Cardiac fibroblast (primary cell): ENCODE data around the gene INTS11.
A peak's percentile ranks its signal among the peaks of the same experiment; 100 is the strongest.

ENCODE experiments used
- DNase-seq, 2 donors: peaks; one replicate each; pipeline versions ENCODE4 v3.0.0 to v3.0.0-alpha.2; 2010; ENCODE audit warnings: low read depth in 2 of 2
- H3K4me3 ChIP-seq, 2 donors: replicated peaks in 1 of 2; 1 replicate in 1 of 2; 2 replicates in 1 of 2; pipeline ENCODE4 v1.5.1; 2011; ENCODE audit warnings: low read depth in 2 of 2, low read length in 2 of 2, mild to moderate bottlenecking in 2 of 2, moderate library complexity in 1 of 2
- TF ChIP-seq, protein P1 (sequence below): IDR thresholded peaks from one replicate; pipeline ENCODE4 v1.5.1; 2011; ENCODE audit warnings: low read depth, mild to moderate bottlenecking, low read length, inconsistent platforms

The INTS11 gene

DNA sequence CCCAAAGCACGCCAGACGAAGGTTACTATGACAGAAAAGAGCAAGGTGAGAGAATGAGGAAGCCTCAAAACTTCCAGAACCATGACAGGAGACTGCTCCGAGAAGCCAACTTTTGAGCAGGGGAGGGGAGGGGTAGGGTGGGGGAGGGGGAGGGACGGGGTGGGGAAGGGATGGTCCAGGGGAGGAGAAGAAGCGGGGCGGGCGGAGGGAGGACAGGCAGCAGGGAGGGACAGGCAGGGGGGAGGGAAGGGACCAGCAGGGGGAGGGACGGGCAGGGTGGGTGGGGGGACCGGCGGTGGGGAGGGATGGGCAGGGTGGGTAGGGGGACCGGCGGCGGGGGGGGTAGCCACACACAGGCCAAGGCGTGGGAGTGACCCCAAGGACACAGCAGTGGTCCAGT lies 2.0 kb downstream of the INTS11 start:
- TF ChIP-seq, protein P1, sequence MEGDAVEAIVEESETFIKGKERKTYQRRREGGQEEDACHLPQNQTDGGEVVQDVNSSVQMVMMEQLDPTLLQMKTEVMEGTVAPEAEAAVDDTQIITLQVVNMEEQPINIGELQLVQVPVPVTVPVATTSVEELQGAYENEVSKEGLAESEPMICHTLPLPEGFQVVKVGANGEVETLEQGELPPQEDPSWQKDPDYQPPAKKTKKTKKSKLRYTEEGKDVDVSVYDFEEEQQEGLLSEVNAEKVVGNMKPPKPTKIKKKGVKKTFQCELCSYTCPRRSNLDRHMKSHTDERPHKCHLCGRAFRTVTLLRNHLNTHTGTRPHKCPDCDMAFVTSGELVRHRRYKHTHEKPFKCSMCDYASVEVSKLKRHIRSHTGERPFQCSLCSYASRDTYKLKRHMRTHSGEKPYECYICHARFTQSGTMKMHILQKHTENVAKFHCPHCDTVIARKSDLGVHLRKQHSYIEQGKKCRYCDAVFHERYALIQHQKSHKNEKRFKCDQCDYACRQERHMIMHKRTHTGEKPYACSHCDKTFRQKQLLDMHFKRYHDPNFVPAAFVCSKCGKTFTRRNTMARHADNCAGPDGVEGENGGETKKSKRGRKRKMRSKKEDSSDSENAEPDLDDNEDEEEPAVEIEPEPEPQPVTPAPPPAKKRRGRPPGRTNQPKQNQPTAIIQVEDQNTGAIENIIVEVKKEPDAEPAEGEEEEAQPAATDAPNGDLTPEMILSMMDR = no peak
- H3K4me3 ChIP-seq = no peak overlapping the region
- no peak for DNase-seq

DNA sequence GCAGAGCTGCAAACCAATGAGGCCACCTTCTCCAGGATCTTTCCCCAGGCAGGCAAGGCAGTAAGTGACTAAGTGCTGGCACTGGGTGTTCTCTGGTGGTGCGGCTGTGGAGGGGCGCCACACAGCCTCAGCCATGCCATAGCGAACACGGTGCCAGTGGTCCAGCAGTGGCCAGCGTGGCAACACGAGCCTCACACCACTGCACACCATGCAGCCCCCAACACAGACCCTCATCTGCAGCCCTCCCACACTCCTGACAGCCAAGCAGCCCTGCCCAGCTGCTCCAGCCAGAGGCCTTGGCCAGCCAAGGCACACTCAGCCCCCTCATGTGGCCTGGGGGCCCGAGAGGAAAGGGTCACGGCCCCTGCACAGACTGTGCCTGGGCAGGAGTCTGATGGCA lies 3.0 kb downstream of the INTS11 start:
- TF ChIP-seq, protein P1 = no peak
- H3K4me3 ChIP-seq = no peak overlapping the region
- DNase-seq = no peak

DNA sequence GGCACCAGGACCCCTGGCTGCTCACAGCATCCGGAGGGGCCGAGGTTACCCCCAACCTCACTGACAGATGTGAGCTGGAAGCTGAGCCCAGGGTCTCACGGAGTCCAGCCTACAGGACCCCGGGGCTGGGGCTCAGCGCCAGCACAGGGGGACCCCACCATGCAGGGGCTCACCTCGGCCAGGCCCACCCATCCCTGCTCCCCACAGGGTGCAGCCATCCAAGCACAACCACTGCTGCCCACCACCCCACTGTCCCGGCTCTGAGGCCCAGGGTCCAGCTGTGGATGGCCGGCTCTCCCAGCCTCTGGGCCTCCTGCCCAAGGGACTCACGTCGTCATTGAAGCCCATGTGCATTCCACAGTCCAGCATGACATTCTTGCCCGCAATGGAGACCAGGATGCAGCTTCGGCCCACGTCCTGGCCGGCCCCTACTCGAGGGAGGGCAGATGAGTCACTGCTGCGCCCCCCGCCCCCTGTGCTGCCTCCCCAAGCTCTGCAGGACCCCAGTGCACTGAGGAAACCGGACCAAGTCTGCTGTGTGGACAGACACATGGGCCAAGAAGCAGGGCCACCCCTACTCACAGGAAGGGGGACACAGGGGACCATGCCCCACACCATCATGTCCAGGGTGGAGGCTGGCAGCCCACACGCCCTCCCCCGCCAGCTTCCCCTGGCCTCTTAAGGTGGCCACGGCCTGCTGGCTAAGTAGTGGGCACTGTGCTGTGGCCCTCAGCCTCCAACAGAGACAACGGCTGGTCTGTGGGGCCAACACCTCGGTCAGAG lies 3.6 kb downstream of the INTS11 start:
- H3K4me3 ChIP-seq = no peak overlapping the region
- DNase-seq = peak in 1 of 2 donors; percentile 21
- TF ChIP-seq, protein P1 = no peak

DNA sequence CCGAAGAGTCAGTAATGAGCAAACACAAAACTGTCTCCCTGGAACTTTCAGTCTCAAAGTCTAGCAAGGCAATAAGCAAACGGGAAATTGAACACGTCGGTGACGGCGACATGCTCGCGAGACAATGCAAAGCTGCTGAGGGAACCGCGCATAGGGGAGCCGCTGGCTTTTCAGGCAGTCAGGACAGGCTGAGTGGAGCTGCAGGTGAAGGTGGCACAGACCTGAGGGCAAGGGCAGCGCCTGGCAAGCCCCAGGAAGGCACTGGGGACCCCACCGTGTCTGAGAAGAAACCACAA lies 4.9 kb downstream of the INTS11 start:
- TF ChIP-seq, protein P1 = no peak

DNA sequence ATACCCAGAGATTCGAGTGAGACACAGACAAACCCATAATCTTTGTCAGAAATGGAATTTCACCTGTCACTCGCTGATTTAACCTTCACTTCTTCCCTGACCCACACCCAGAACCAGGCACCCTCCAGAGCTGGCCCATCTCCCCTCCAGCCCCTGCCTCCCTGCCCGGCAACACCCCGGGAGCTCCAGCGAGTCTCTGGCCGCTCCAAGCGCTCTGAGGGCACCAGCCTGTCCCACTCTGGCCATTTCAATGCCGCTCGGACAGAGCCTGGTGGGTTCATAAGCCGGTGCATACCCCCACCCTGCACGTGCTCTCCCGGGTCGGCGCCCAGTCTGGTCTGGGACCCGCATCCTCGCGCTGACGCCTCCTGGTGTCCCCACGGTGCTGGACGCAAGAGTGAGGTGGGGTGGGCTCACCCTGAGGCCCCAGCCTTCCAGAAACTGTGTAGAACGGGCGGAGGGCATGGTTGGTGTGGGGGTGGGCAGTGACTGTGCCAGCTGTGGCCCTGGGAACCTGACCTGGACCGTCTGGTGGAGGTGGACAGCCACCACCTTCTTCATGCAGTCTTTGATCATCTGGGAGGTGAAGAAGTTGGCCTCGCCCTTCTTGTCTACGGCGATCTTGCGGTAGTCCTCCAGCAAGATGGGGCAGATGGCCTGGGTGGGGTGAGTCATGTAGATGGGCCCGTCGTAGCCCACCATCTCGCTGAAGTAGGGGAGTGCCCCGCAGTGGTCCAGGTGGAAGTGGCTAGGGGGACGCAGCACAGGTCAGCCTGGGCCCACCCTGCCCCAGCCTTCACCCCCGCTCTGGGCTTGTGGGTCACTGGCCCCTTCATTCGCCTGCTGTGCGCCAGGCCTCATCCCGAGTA lies 5.4 kb downstream of the INTS11 start:
- no peak overlapping the region for H3K4me3 ChIP-seq
- no peak for DNase-seq
- TF ChIP-seq, protein P1 = no peak

More for the DNA sequence above, 4.9 kb downstream of the INTS11 start:
- H3K4me3 ChIP-seq = no peak overlapping the region
- DNase-seq = no peak

DNA sequence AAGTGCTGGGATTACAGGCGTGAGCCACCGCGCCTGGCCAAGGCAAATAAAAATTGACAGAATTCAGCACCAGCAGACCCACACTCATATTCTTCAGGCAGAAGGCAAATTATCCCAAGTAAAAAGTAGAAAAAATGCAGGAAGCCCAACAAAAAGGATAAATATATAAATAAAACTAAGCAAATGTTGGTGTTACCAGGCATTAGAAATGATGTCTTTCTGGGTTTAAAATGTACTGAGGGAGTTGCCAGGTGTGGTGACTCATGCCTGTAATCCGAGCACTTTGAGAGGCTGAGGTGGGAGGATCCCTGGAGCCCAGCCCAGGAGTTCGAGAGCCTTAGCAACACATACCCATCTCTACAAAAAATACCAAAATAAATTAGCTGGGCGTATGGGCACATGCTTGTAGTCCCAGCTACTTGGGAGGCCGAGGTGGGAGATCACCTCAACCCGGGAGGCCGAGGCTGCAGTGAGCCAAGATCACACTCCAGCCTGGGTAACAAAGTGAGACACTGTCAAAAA lies 6.3 kb downstream of the INTS11 start:
- no peak overlapping the region for H3K4me3 ChIP-seq
- DNase-seq = peak; percentile 96 to 97
- TF ChIP-seq, protein P1 = no peak
